GM12891 (cell line): ENCODE results near the gene USP6NL.

Experiments used
- POLR2A ChIP-seq: IDR thresholded peaks from 2 replicates; pipeline ENCODE4 v1.6.1; 2011; ENCODE audit warnings: low read depth, low read length, control low read depth
- SPI1 ChIP-seq: IDR thresholded peaks from 2 replicates; pipeline ENCODE4 v1.6.1; 2011; ENCODE audit warnings: low read depth, low read length, control low read depth

- peak; percentile 36; the same call in 1 of the 2 replicates for TF ChIP-seq POLR2A
- TF ChIP-seq SPI1: no peak
Observed at GRCh38 chr10:11611248-11612020, at the start of gene USP6NL.
